Measurements from ENCODE around the gene MYO16. TPM values are rescaled to one million over a fixed set of nuclear protein-coding genes. Genes with fewer than 3 reads are reported as not detected.

MYO16 gene
- total RNA-seq, 3 donors from 2014 or later = 0.08 TPM; not detected in 2

DNA sequence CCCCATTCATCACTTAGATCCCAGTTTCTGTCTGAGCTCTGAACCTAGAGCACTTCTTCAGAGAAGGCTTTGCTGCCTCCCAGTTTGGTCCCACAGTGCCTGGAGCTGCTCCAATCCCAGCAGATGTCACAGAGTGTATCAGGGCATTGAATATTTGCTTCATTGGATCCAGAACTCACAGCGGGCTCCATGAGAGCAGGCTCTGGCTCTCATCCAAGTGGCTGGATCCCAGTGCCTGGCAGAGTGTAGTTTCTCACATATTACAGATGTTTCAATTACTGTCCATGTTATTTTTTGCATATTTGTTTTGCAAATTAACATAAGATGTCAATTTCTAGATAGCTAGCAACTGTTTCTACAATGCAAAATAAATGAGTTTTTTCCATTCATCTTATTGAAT, 50.6 kb downstream of the MYO16 start:
- Mint-ChIP-seq H3K27me3 (ENCODE audit: low read depth) (peaks cover 8% of the 10 kb centered on the region), H3K4me1 (ENCODE audit: low read depth) (no peaks in the 10 kb centered on the region), H3K36me3 (ENCODE audit: insufficient read depth) (no peaks in the 10 kb centered on the region), H3K4me3 (no peak overlapping the region), H3K9me3 (no peaks in the 10 kb centered on the region)
- DNase-seq = no peak
- no peak for ATAC-seq

DNA sequence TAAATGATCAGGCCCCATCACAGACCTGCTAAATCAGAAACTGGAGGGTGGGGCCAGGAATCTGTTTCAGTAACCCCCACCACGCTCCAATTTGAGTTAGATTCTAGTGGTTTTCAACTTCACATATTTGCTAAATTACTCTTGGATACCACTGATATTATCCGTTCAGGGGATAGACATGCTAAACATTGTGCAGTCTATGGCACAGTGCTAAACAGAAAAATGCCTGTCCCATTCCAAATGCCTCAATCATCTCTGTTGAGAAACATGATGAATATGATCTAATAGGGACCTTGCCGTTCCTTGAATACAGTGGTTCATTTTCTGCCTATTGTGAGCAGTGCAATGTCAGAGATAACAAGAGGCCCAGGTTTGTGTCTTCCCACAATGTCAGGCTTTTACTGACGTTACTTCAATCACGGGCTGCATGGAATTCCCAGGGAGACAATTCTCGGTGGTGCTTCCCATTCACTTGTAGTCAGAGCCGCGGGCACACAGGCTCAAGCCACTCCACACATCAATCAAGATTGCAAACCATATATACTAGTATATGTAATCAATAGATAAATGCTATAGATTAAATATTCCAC, 52.7 kb downstream of the MYO16 start:
- Mint-ChIP-seq H3K4me1 (ENCODE audit: low read depth) (no peaks in the 10 kb centered on the region), H3K9me3 (no peaks in the 10 kb centered on the region), H3K4me3 (no peak overlapping the region), H3K27me3 (ENCODE audit: low read depth) (peaks cover 5% of the 10 kb centered on the region), H3K36me3 (ENCODE audit: insufficient read depth) (no peaks in the 10 kb centered on the region)
- ATAC-seq (no peak), DNase-seq (no peak)

DNA sequence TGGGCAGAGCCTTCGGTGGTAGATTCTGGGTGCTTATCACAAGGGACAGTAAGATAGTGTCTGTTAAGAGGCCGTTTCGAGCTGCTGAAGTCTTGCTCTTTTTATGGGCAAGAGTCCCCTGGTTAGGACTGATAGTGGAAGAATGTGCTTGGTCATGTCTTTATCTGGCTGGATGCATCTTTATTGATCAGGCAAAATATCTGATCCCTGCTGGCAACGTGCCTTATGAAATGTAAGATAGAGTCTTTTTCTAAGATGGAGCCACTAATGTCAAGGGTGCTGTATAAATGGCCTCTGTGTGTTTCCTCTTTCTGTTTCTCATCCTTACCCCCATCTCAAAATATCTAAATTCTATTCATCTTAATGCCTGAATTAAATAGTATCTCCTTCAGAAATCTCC, 53.3 kb downstream of the MYO16 start:
- DNase-seq = no peak
- no peak for ATAC-seq
- Mint-ChIP-seq H3K4me3 (no peak overlapping the region), H3K9me3 (no peaks in the 10 kb centered on the region), H3K27me3 (ENCODE audit: low read depth) (peaks cover 5% of the 10 kb centered on the region), H3K36me3 (ENCODE audit: insufficient read depth) (no peaks in the 10 kb centered on the region), H3K4me1 (ENCODE audit: low read depth) (no peaks in the 10 kb centered on the region)

DNA sequence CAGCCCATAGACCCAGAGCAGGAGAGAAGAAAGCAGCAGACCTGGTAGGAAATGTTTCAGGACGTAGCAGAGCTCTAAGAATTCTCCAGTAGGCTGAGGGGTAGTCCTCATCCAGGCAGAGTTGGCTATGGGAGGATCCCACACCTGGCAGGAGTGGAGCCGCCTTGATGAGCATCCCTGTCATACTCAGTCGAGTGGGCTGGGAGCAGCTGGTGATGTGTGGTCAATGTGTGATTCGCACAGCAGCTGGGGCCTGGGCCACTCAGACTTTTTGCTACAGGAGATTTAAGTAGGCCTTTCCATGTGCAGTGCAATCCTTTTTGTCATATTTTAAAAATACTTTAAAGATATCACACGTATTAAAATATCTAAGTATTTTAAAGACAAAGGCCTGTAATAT, 56.6 kb downstream of the MYO16 start:
- Mint-ChIP-seq H3K27me3 (ENCODE audit: low read depth) (peaks cover 5% of the 10 kb centered on the region), H3K9me3 (no peaks in the 10 kb centered on the region), H3K36me3 (ENCODE audit: insufficient read depth) (no peaks in the 10 kb centered on the region), H3K4me1 (ENCODE audit: low read depth) (no peaks in the 10 kb centered on the region), H3K4me3 (no peak overlapping the region)
- ATAC-seq (no peak), DNase-seq (no peak)

DNA sequence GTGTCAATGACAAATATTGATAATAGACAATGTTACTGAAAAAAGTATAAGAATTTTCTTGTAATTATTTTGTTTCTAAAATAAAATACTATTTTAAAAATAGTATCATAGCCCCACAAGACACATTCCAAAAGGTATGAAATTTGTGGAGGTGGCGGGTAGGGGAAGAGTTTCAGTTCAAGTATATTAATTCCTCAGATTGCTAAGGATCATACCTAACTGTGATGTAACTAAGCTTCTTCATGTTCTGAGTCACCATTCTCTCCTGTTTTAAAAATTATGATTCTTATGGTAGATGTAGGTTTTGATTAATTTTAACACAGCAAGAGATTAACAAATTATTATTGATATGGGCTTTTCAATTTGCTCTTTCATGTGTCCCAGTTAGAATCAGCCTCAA, 61.3 kb downstream of the MYO16 start:
- no peak for DNase-seq
- Mint-ChIP-seq H3K4me3 (no peak overlapping the region), H3K4me1 (ENCODE audit: low read depth) (no peaks in the 10 kb centered on the region), H3K36me3 (ENCODE audit: insufficient read depth) (no peaks in the 10 kb centered on the region), H3K27me3 (ENCODE audit: low read depth) (peaks cover 1% of the 10 kb centered on the region), H3K9me3 (no peaks in the 10 kb centered on the region)
- no peak for ATAC-seq

GRCh38 chr13:108700422-108701170, 71.2 kb downstream of the MYO16 start:
- H3K4me3 Mint-ChIP-seq = no peak overlapping the region
- H3K36me3 Mint-ChIP-seq (ENCODE audit: insufficient read depth) = no peaks in the 10 kb centered on the region
- ATAC-seq (no peak), DNase-seq (no peak)
- H3K9me3 Mint-ChIP-seq = peaks cover 18% of the 10 kb centered on the region
- no peaks in the 10 kb centered on the region for H3K27me3 Mint-ChIP-seq (ENCODE audit: low read depth)
- no peaks in the 10 kb centered on the region for H3K4me1 Mint-ChIP-seq (ENCODE audit: low read depth)

DNA sequence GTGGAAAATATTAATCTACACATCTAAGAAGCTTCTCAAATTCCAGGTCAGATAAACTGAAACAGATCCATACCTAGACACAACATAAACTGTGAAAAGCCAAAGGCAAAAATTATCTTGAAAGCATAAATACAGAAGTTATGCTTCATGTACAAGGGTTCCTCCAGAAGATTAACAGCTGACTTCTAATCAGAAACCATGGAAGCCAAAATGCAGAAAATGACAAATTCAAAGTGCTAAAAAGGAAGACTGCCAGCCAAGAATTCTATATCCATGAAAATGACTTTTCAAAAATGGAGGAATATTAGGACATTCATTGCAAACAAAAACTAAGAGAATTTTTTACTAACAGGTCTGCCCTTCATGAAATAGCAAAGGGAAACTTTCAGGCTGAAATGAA, 72.8 kb downstream of the MYO16 start:
- H3K27me3 Mint-ChIP-seq (ENCODE audit: low read depth) = no peaks in the 10 kb centered on the region
- no peak overlapping the region for H3K4me3 Mint-ChIP-seq
- DNase-seq (no peak), ATAC-seq (no peak)
- H3K9me3 Mint-ChIP-seq = peaks cover 18% of the 10 kb centered on the region
- H3K4me1 Mint-ChIP-seq (ENCODE audit: low read depth) = no peaks in the 10 kb centered on the region
- no peaks in the 10 kb centered on the region for H3K36me3 Mint-ChIP-seq (ENCODE audit: insufficient read depth)

DNA sequence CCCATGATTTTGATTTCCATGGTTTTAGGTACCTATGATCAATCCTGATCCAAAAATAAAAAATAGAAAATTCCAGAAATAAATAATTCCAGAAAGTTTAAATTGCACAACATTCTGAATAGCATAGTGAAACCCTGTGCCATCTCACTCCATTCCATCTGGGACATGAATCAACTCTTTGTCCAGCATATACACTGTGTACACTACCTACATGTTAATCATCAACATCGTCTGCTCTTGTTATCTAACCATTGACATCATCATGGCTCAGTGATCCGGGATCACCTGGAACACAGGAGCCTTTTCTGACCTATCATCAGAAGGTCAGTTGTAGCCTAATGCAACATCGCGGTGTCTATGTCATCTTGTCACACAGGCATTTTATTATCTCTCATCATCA, 75.6 kb downstream of the MYO16 start:
- H3K36me3 Mint-ChIP-seq (ENCODE audit: insufficient read depth) = no peaks in the 10 kb centered on the region
- peaks cover 14% of the 10 kb centered on the region for H3K9me3 Mint-ChIP-seq
- H3K4me3 Mint-ChIP-seq = no peak overlapping the region
- DNase-seq (no peak), ATAC-seq (no peak)
- H3K27me3 Mint-ChIP-seq (ENCODE audit: low read depth) = no peaks in the 10 kb centered on the region
- no peaks in the 10 kb centered on the region for H3K4me1 Mint-ChIP-seq (ENCODE audit: low read depth)

GRCh38 chr13:108707584-108707983, 78.2 kb downstream of the MYO16 start:
- no peak for ATAC-seq
- no peak for DNase-seq
- H3K9me3 Mint-ChIP-seq = no peaks in the 10 kb centered on the region
- no peaks in the 10 kb centered on the region for H3K36me3 Mint-ChIP-seq (ENCODE audit: insufficient read depth)
- no peak overlapping the region for H3K4me3 Mint-ChIP-seq
- no peaks in the 10 kb centered on the region for H3K27me3 Mint-ChIP-seq (ENCODE audit: low read depth)
- no peaks in the 10 kb centered on the region for H3K4me1 Mint-ChIP-seq (ENCODE audit: low read depth)

- no peaks in the 10 kb centered on the region for H3K4me1 Mint-ChIP-seq (ENCODE audit: low read depth)
- DNase-seq = no peak
- H3K36me3 Mint-ChIP-seq (ENCODE audit: insufficient read depth) = no peaks in the 10 kb centered on the region
Measured at GRCh38 chr13:108708921-108709320, 79.5 kb downstream of the MYO16 start.

GRCh38 chr13:108711386-108711785, 82.0 kb downstream of the MYO16 start:
- DNase-seq (no peak), ATAC-seq (no peak)
- Mint-ChIP-seq H3K27me3 (ENCODE audit: low read depth) (no peaks in the 10 kb centered on the region), H3K9me3 (no peaks in the 10 kb centered on the region), H3K36me3 (ENCODE audit: insufficient read depth) (no peaks in the 10 kb centered on the region), H3K4me3 (no peak overlapping the region), H3K4me1 (ENCODE audit: low read depth) (no peaks in the 10 kb centered on the region)

More at GRCh38 chr13:108708921-108709320, 79.5 kb downstream of the MYO16 start:
- Mint-ChIP-seq H3K27me3 (ENCODE audit: low read depth) (no peaks in the 10 kb centered on the region), H3K4me3 (no peak overlapping the region), H3K9me3 (no peaks in the 10 kb centered on the region)
- no peak for ATAC-seq

- DNase-seq = no peak
- no peaks in the 10 kb centered on the region for H3K4me1 Mint-ChIP-seq (ENCODE audit: low read depth)
- ATAC-seq = no peak
- no peaks in the 10 kb centered on the region for H3K36me3 Mint-ChIP-seq (ENCODE audit: insufficient read depth)
- H3K27me3 Mint-ChIP-seq (ENCODE audit: low read depth) = no peaks in the 10 kb centered on the region
- no peak overlapping the region for H3K4me3 Mint-ChIP-seq
- no peaks in the 10 kb centered on the region for H3K9me3 Mint-ChIP-seq
Measured at GRCh38 chr13:108725471-108725870, 96.1 kb downstream of the MYO16 start.

- Mint-ChIP-seq H3K4me1 (ENCODE audit: low read depth) (no peaks in the 10 kb centered on the region), H3K9me3 (no peaks in the 10 kb centered on the region), H3K4me3 (no peak overlapping the region), H3K27me3 (ENCODE audit: low read depth) (no peaks in the 10 kb centered on the region), H3K36me3 (ENCODE audit: insufficient read depth) (no peaks in the 10 kb centered on the region)
- DNase-seq (no peak), ATAC-seq (no peak)
Measured at GRCh38 chr13:108728370-108728769, 99.0 kb downstream of the MYO16 start.

DNA sequence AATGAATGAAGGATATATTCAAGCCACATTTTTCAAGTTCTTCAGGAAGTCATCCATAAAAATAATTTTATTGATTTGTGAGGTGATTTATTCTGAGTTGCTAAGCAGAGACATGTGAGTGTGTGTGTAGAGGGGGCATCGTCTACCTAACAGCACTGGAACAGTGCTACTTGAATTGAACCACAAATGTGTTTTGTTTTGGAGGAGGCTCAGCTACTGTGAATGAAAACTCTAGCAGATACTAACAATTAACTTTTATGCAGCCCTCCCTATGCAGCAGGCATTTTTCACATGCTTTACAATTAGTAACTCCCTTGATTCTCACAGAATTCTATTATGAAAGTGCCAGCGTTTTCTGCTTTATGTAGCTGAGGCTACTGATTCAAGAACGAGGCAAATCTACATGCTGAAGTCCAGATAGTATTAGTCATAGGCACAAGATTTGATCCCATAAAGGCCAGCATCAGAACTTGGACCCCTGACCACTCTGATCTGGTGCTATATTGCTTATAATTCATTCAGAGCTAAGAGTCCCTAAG, 103.7 kb downstream of the MYO16 start:
- no peaks in the 10 kb centered on the region for H3K27me3 Mint-ChIP-seq (ENCODE audit: low read depth)
- H3K9me3 Mint-ChIP-seq = peaks cover 5% of the 10 kb centered on the region
- ATAC-seq (no peak), DNase-seq (no peak)
- H3K36me3 Mint-ChIP-seq (ENCODE audit: insufficient read depth) = no peaks in the 10 kb centered on the region
- H3K4me1 Mint-ChIP-seq (ENCODE audit: low read depth) = no peaks in the 10 kb centered on the region
- no peak overlapping the region for H3K4me3 Mint-ChIP-seq

DNA sequence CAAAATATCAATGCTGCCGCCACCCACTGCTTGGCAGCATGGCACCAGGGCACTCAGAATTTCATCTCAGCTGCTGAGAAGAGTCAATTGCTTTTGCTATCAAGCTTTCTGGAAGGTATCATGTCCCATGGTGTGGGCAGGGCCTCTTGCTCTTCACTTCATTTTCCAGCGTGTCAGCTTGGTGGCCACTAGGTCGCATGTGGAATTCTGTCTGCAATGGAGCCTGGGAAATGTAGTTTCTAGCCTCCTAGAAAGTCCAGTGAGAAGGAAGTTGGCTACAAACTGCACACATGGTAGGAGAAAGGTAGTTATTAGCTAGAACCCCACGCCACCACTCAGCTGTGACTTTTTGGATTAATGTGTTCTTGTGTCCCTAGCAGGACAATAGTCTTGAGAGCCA, 105.3 kb downstream of the MYO16 start:
- Mint-ChIP-seq H3K9me3 (peaks cover 5% of the 10 kb centered on the region), H3K27me3 (ENCODE audit: low read depth) (no peaks in the 10 kb centered on the region), H3K36me3 (ENCODE audit: insufficient read depth) (no peaks in the 10 kb centered on the region), H3K4me1 (ENCODE audit: low read depth) (no peaks in the 10 kb centered on the region), H3K4me3 (no peak overlapping the region)
- no peak for DNase-seq
- no peak for ATAC-seq

All from activated T-cell treated with anti-CD3 and anti-CD28 coated beads, Interleukin-2, amount 50 U/mL, for 4 hours (primary cell).